Stomach (tissue), 4 donors: Measurements from ENCODE around the gene SCRN1.

Experiments
- CTCF ChIP-seq, 7 experiments: fragments of 450-650 bp in 4 of 7; fragments of 200-600 bp in 3 of 7; sonication (generic) in 3 of 7; IDR thresholded peaks; one replicate each; pipeline ENCODE4 v1.5.1; 2016 to 2019; ENCODE audit warnings: antibody characterized with exemption in 7 of 7, control low read depth in 2 of 7, mild to moderate bottlenecking in 1 of 7
- EP300 ChIP-seq: sonication (generic); formaldehyde crosslinking; IDR thresholded peaks from one replicate; pipeline ENCODE4 v1.6.1; 2017; ENCODE audit warnings: antibody characterized with exemption
- POLR2A ChIP-seq, 4 donors: fragments of 450-650 bp; IDR thresholded peaks; one replicate each; pipeline ENCODE4 v1.6.1; 2016; ENCODE audit warnings: antibody characterized with exemption in 4 of 4, control low read depth in 2 of 4, mild to moderate bottlenecking in 1 of 4, moderate library complexity in 1 of 4
- POLR2AphosphoS5 ChIP-seq, 3 donors: sonication (generic); formaldehyde crosslinking; IDR thresholded peaks; one replicate each; pipeline ENCODE4 v1.6.1; 2016; ENCODE audit warnings: antibody characterized with exemption in 3 of 3

GRCh38 chr7:30028749-30029635 lies 39.4 kb upstream of the SCRN1 start:
- TF ChIP-seq CTCF (IDR thresholded peaks at IDR 0.05) (no peak), POLR2A (IDR thresholded peaks at IDR 0.05) (no peak), POLR2AphosphoS5 (IDR thresholded peaks at IDR 0.05) (no peak), EP300 (no peak)
